ENCODE measurements around the gene PTPRD. TPM values are rescaled to one million over a fixed set of nuclear protein-coding genes. Genes with fewer than 3 reads are reported as not detected.

The PTPRD gene
- total RNA-seq, 3 donors from 2014 or later, result 2.9 to 5.4 (median 3.6) TPM

GRCh38 chr9:9202276-9202675 lies 1410.5 kb downstream of the PTPRD start:
- no peak overlapping the region for H3K27ac ChIP-seq
- H3K4me1 ChIP-seq, result no peaks in the 10 kb centered on the region
- TF ChIP-seq POLR2A (IDR thresholded peaks at IDR 0.05) (no peak), CTCF (IDR thresholded peaks at IDR 0.05) (no peak), POLR2AphosphoS5 (IDR thresholded peaks at IDR 0.05) (no peak)
- no peaks in the 10 kb centered on the region for H3K36me3 ChIP-seq
- no peak overlapping the region for H3K4me3 ChIP-seq
- no peak for DNase-seq (ENCODE audit: low spot score in 2 of 2)
- no peaks in the 10 kb centered on the region for H3K27me3 ChIP-seq
- intact Hi-C loops (cut with DNase I; ENCODE audit: low total_unique reads), result no loop called here
- no peaks in the 10 kb centered on the region for H3K9me3 ChIP-seq

- DNase-seq (ENCODE audit: low spot score in 2 of 2), result no peak
- TF ChIP-seq POLR2AphosphoS5 (IDR thresholded peaks at IDR 0.05) (no peak), POLR2A (IDR thresholded peaks at IDR 0.05) (no peak), CTCF (IDR thresholded peaks at IDR 0.05) (no peak)
- intact Hi-C loops (cut with DNase I; ENCODE audit: low total_unique reads), result no loop called here
Observed at GRCh38 chr9:9186086-9186485, 1426.7 kb downstream of the PTPRD start.

GRCh38 chr9:9182431-9182830 lies 1430.4 kb downstream of the PTPRD start:
- TF ChIP-seq POLR2AphosphoS5 (IDR thresholded peaks at IDR 0.05) (no peak), CTCF (IDR thresholded peaks at IDR 0.05) (no peak), POLR2A (IDR thresholded peaks at IDR 0.05) (no peak)
- Histone ChIP-seq H3K4me3 (no peak overlapping the region), H3K36me3 (no peaks in the 10 kb centered on the region), H3K27ac (no peak overlapping the region), H3K27me3 (no peaks in the 10 kb centered on the region), H3K9me3 (no peaks in the 10 kb centered on the region), H3K4me1 (no peaks in the 10 kb centered on the region)
- intact Hi-C loops (cut with DNase I; ENCODE audit: low total_unique reads), result no loop called here
- DNase-seq (ENCODE audit: low spot score in 2 of 2), result no peak

More at GRCh38 chr9:9186086-9186485, 1426.7 kb downstream of the PTPRD start:
- H3K4me1 ChIP-seq, result no peaks in the 10 kb centered on the region
- H3K27ac ChIP-seq, result no peak overlapping the region
- no peaks in the 10 kb centered on the region for H3K9me3 ChIP-seq
- no peaks in the 10 kb centered on the region for H3K36me3 ChIP-seq
- H3K27me3 ChIP-seq, result no peaks in the 10 kb centered on the region
- H3K4me3 ChIP-seq, result no peak overlapping the region

GRCh38 chr9:9177081-9177480 lies 1435.7 kb downstream of the PTPRD start:
- Histone ChIP-seq H3K27ac (no peak overlapping the region), H3K36me3 (no peaks in the 10 kb centered on the region), H3K27me3 (no peaks in the 10 kb centered on the region), H3K4me1 (no peaks in the 10 kb centered on the region), H3K9me3 (no peaks in the 10 kb centered on the region), H3K4me3 (no peak overlapping the region)
- intact Hi-C loops (cut with DNase I; ENCODE audit: low total_unique reads), result no loop called here
- no peak for DNase-seq (ENCODE audit: low spot score in 2 of 2)
- TF ChIP-seq CTCF (IDR thresholded peaks at IDR 0.05), result no peak
- no peak for TF ChIP-seq POLR2A (IDR thresholded peaks at IDR 0.05)
- TF ChIP-seq POLR2AphosphoS5 (IDR thresholded peaks at IDR 0.05), result no peak

GRCh38 chr9:9174358-9174757 lies 1438.4 kb downstream of the PTPRD start:
- Histone ChIP-seq H3K27ac (no peak overlapping the region), H3K4me3 (no peak overlapping the region), H3K9me3 (no peaks in the 10 kb centered on the region), H3K36me3 (no peaks in the 10 kb centered on the region), H3K27me3 (no peaks in the 10 kb centered on the region), H3K4me1 (no peaks in the 10 kb centered on the region)
- no peak for DNase-seq (ENCODE audit: low spot score in 2 of 2)
- TF ChIP-seq CTCF (IDR thresholded peaks at IDR 0.05) (no peak), POLR2A (IDR thresholded peaks at IDR 0.05) (no peak), POLR2AphosphoS5 (IDR thresholded peaks at IDR 0.05) (no peak)
- intact Hi-C loops (cut with DNase I; ENCODE audit: low total_unique reads), result no loop called here
